Liver (tissue), 9 donors: Measurements from ENCODE around the gene GPR55. TPM values are rescaled to one million over a fixed set of nuclear protein-coding genes. Genes with fewer than 3 reads are reported as not detected.
A peak's percentile ranks its signal among the peaks of the same experiment; 100 is the strongest.

Experiments
- DNase-seq: peaks from one replicate; pipeline ENCODE4 v3.0.0-alpha.2; 2017; ENCODE audit warnings: low spot score
- H3K27ac ChIP-seq, 2 donors: one replicate each; pipeline ENCODE4 v1.7.0; 2013; ENCODE audit warnings: inconsistent platforms in 2 of 2, low read length in 2 of 2, control low read depth in 1 of 2, low read depth in 1 of 2, mild to moderate bottlenecking in 1 of 2
- H3K27me3 ChIP-seq, 4 donors: one replicate each; pipeline versions ENCODE4 v1.6.1 to v1.7.0; 2013; ENCODE audit warnings: low read length in 3 of 4, inconsistent platforms in 1 of 4, mild to moderate bottlenecking in 1 of 4, moderate library complexity in 1 of 4; ENCODE audit not compliant: control insufficient read depth in 4 of 4, insufficient read depth in 4 of 4
- H3K36me3 ChIP-seq, 4 donors: one replicate each; pipeline versions ENCODE4 v1.6.1 to v1.7.0; 2013; ENCODE audit warnings: low read length in 3 of 4, mild to moderate bottlenecking in 3 of 4, low read depth in 1 of 4, moderate library complexity in 1 of 4; ENCODE audit not compliant: control insufficient read depth in 4 of 4, insufficient read depth in 3 of 4
- H3K4me1 ChIP-seq, 4 donors: one replicate each; pipeline versions ENCODE4 v1.6.1 to v1.7.0; 2013; ENCODE audit warnings: low read length in 3 of 4, mild to moderate bottlenecking in 3 of 4, moderate library complexity in 1 of 4; ENCODE audit not compliant: control insufficient read depth in 4 of 4, insufficient read depth in 4 of 4
- H3K4me3 ChIP-seq, 3 donors: one replicate each; pipeline versions ENCODE4 v1.6.1 to v1.7.0; 2013; ENCODE audit warnings: low read length in 3 of 3, control low read depth in 1 of 3, low read depth in 1 of 3, mild to moderate bottlenecking in 1 of 3
- H3K9ac ChIP-seq, 2 donors: one replicate each; pipeline ENCODE4 v1.7.0; 2013; ENCODE audit warnings: low read length in 2 of 2, mild to moderate bottlenecking in 2 of 2, moderate library complexity in 2 of 2, control low read depth in 1 of 2, low read depth in 1 of 2
- H3K9me3 ChIP-seq, 4 donors: one replicate each; pipeline versions ENCODE4 v1.6.1 to v1.7.0; 2013; ENCODE audit warnings: low read length in 3 of 4; ENCODE audit not compliant: control insufficient read depth in 4 of 4
- FOXA2 ChIP-seq: IDR thresholded peaks from 2 replicates; pipeline ENCODE4 v1.6.1; 2016; ENCODE audit warnings: antibody characterized with exemption
- GABPA ChIP-seq, 2 donors: IDR thresholded peaks in 1 of 2; conservative IDR thresholded peaks in 1 of 2; 2 replicates each; pipeline ENCODE4 v1.6.1; 2016; ENCODE audit warnings: antibody characterized with exemption in 2 of 2, mild to moderate bottlenecking in 1 of 2, moderate library complexity in 1 of 2
- HNF4A ChIP-seq, 2 donors: conservative IDR thresholded peaks; 2 replicates each; pipeline ENCODE4 v1.6.1; 2016; ENCODE audit warnings: antibody characterized with exemption in 2 of 2, mild to moderate bottlenecking in 2 of 2
- HNF4G ChIP-seq: IDR thresholded peaks from 2 replicates; pipeline ENCODE4 v1.6.1; 2016; ENCODE audit warnings: antibody characterized with exemption
- JUND ChIP-seq, 2 donors: IDR thresholded peaks; 2 replicates each; pipeline ENCODE4 v1.6.1; 2016; ENCODE audit warnings: antibody characterized with exemption in 2 of 2
- NR2F2 ChIP-seq: IDR thresholded peaks from 2 replicates; pipeline ENCODE4 v1.6.1; 2016; ENCODE audit warnings: antibody characterized with exemption
- RAD21 ChIP-seq, 2 donors: IDR thresholded peaks; 2 replicates each; pipeline ENCODE4 v1.6.1; 2016; ENCODE audit warnings: antibody characterized with exemption in 2 of 2, mild to moderate bottlenecking in 2 of 2
- REST ChIP-seq: IDR thresholded peaks from 2 replicates; pipeline ENCODE4 v1.6.1; 2016; ENCODE audit warnings: antibody characterized with exemption, mild to moderate bottlenecking
- RXRA ChIP-seq, 2 donors: IDR thresholded peaks; 2 replicates each; pipeline ENCODE4 v1.6.1; 2017 to 2018; ENCODE audit warnings: antibody characterized with exemption in 2 of 2, mild to moderate bottlenecking in 1 of 2
- TAF1 ChIP-seq: conservative IDR thresholded peaks from 2 replicates; pipeline ENCODE4 v1.6.1; 2016; ENCODE audit warnings: antibody characterized with exemption, mild to moderate bottlenecking
- YY1 ChIP-seq: IDR thresholded peaks from 2 replicates; pipeline ENCODE4 v1.6.1; 2016; ENCODE audit warnings: antibody characterized with exemption, mild to moderate bottlenecking
- WGBS: extraction: QIAGEN DNeasy Blood & Tissue Kit; methylation state at CpG from one replicate; pipeline ENCODE4 v1.1.7; 2013; 5-methylcytosine and 5-hydroxymethylcytosine counted together
- polyA plus RNA-seq, 2 donors: library from polyadenylated mRNA; stranded (reverse) in 1 of 2; unstranded in 1 of 2; fragments of 200-250 nt in 1 of 2; fragments of >200 nt in 1 of 2; fragmentation: Nextera tagmentation in 1 of 2; extraction: Ambion mirVana in 1 of 2; gene quantifications; one replicate each; pipeline versions ENCODE4 v1.2.1 to v1.2.3, GENCODE V29; 2013 to 2015
- total RNA-seq, 2 donors: library from RNA; depleted of rRNA; stranded (reverse); fragments of >200 nt; gene quantifications; one replicate each; pipeline ENCODE4 v1.2.3, GENCODE V29; 2014
- TF ChIP-seq, protein P1 (sequence below): IDR thresholded peaks from 2 replicates; pipeline ENCODE4 v1.6.1; 2016; ENCODE audit warnings: antibody characterized with exemption
- TF ChIP-seq, protein P2 (sequence below): IDR thresholded peaks from 2 replicates; pipeline ENCODE4 v1.6.1; 2016; ENCODE audit warnings: antibody characterized with exemption
- TF ChIP-seq, protein P3 (sequence below): IDR thresholded peaks from 2 replicates; pipeline ENCODE4 v1.6.1; 2016; ENCODE audit warnings: antibody characterized with exemption
- donor health status: healthy.
- donor health status: healthy.
- donor health status: healthy.
- donor health status: healthy.
- donor health status: healthy.

GPR55 gene
- total and polyA plus RNA-seq, 4 donors: 0.05 to 0.17 (median 0.10) TPM; not detected in 1

- Histone ChIP-seq H3K9me3 (no peaks in the 10 kb centered on the region), H3K27me3 (peaks cover 0 to 10% (median 0%) of the 10 kb centered on the region in 4 donors), H3K9ac (no peak overlapping the region), H3K4me1 (peaks cover 0 to 3% (median under 1%) of the 10 kb centered on the region in 4 donors), H3K27ac (no peak overlapping the region), H3K4me3 (no peak overlapping the region), H3K36me3 (no peaks in the 10 kb centered on the region)
- TF ChIP-seq RXRA (IDR thresholded peaks at IDR 0.05) (no peak), NR2F2 (no peak), JUND (IDR thresholded peaks at IDR 0.05) (no peak), HNF4G (no peak), GABPA (IDR thresholded peaks at IDR 0.05 in 1 of 2, conservative IDR thresholded peaks at IDR 0.05 in 1 of 2) (no peak), HNF4A (conservative IDR thresholded peaks at IDR 0.05) (no peak), FOXA2 (no peak), YY1 (no peak), TAF1 (no peak), RAD21 (IDR thresholded peaks at IDR 0.05) (no peak), REST (no peak)
- TF ChIP-seq, protein P1, sequence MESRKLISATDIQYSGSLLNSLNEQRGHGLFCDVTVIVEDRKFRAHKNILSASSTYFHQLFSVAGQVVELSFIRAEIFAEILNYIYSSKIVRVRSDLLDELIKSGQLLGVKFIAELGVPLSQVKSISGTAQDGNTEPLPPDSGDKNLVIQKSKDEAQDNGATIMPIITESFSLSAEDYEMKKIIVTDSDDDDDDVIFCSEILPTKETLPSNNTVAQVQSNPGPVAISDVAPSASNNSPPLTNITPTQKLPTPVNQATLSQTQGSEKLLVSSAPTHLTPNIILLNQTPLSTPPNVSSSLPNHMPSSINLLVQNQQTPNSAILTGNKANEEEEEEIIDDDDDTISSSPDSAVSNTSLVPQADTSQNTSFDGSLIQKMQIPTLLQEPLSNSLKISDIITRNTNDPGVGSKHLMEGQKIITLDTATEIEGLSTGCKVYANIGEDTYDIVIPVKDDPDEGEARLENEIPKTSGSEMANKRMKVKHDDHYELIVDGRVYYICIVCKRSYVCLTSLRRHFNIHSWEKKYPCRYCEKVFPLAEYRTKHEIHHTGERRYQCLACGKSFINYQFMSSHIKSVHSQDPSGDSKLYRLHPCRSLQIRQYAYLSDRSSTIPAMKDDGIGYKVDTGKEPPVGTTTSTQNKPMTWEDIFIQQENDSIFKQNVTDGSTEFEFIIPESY: no peak
- TF ChIP-seq, protein P2, sequence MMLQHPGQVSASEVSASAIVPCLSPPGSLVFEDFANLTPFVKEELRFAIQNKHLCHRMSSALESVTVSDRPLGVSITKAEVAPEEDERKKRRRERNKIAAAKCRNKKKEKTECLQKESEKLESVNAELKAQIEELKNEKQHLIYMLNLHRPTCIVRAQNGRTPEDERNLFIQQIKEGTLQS: no peak
- TF ChIP-seq, protein P3, sequence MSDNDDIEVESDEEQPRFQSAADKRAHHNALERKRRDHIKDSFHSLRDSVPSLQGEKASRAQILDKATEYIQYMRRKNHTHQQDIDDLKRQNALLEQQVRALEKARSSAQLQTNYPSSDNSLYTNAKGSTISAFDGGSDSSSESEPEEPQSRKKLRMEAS: no peak
- DNase-seq: no peak
- 96% methylated on average over 10 of the region's 10 CpGs for WGBS
Observed at GRCh38 chr2:230952226-230952956, 27.3 kb upstream of the GPR55 start.

GRCh38 chr2:230951396-230951795 is 26.4 kb upstream of the GPR55 start:
- WGBS: 84% methylated on average over 2 of the region's 2 CpGs
- Histone ChIP-seq H3K27ac (no peak overlapping the region), H3K27me3 (peaks cover 0 to 3% (median 0%) of the 10 kb centered on the region in 4 donors), H3K9ac (no peak overlapping the region), H3K9me3 (no peaks in the 10 kb centered on the region), H3K4me3 (no peak overlapping the region), H3K4me1 (no peaks in the 10 kb centered on the region), H3K36me3 (no peaks in the 10 kb centered on the region)
- peak; percentile 34 for TF ChIP-seq NR2F2
- TF ChIP-seq TAF1: no peak
- DNase-seq: no peak
